DMS 273 (cell line): Measurements from ENCODE around the gene EGFL8.
A peak's percentile ranks its signal among the peaks of the same experiment; 100 is the strongest.
"Not testable (repeated sequence)": the region's sequence is repeated elsewhere in the genome, so short reads cannot be mapped to it uniquely, and the experiment has no call there.

ENCODE experiments used
- DNase-seq: peaks from one replicate; lab custom pipeline; 2025; ENCODE audit not compliant: unreplicated experiment; lab: John Stamatoyannopoulos, UW

The EGFL8 gene

DNA sequence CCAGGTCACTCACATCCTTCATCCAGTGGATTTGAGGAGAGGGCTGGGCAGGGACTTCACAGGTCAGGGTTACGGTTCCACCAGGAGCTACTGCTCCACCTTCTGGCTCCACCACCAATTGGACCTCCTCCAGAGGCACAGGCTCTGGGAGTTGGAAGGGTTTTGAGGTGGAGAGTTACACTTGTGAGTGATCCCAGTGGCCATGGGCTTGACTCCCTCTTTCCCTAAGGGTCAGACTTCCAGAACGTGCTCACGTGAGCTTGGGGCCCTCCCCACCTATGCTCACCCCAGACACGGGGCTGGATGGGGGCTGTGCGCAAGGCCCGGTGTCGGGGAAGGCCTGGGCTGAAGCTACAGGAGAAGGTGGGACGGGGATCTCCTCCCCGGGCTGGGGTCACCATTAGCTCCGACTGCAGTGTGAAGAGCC, 18.2 kb downstream of the EGFL8 start:
- no peak for DNase-seq

DNA sequence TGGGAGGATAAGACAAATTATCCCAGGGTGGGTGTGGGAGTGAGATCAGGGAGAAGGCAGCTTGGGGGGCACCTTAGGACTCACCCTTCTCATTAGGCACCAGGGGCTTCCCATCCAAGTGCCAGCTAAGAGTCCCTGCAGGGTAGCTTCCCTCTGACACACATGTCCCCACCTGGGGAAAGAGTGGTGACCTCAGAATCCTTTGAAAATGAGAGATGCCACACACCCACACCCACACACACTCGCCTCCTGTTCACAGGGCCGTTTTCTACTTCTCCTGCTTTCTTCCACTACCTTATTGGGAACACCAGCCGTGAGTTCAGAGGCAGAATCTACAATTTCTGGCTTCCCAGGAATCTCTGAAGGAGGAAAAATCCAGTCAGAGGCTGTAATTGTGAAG, 18.6 kb downstream of the EGFL8 start:
- no peak for DNase-seq

DNA sequence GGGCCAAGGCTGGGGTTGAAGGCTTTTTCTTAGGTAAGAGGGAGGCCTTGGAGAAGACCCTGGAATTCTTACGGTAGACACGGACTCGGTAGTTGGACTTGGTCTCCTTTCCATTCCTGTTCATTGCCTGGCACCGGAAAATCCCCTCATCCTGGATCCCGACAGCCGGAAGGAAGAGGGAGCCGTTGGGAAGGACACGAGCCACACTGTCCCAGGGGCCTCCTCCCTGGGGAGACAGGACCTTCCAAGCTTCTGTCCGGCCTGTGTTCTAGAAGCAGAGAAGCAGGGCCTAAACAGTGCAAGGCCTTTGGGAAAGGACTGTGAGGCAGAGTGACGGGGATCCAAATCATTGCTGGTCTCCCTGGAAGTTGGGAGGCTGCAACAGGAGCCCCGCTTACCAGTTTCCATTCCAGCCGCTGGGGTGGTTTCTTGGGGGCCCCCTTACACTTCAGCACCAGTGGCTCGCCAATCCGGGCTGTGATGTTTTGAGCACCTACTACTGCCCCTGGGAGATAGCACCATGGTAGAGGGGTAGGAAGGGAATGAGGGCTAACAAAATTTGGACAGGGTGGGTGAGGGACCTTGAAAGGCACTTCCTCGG, 19.2 kb downstream of the EGFL8 start:
- no peak for DNase-seq

DNA sequence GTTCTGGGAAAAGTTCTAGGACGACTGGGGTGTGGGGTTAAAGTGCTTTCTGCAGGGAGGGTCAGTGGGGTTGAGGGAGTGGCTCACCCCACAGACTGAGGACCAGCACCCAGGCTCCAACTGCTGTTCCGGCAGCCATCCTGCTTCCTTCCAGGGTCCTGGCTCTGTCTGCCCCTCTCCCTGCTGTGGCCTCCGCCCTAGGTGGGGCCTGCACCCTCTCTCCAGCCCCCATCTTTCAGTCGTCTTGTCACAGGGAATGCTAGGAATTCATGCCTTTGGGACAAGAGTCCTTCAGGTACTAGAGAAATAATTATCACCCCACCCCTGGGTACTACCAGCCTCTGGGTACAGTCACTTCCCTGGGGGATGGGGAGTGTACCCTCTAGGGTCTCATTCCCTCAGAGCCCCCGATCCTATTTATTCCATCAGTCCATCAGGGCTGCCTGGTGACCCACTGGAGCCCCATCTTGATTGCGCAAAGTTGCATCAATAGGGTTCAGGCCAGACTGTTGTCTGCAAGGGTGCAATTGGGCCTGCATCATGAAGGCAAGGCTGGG, 19.8 kb downstream of the EGFL8 start, which contains the start of gene AGER:
Gene AGER, minus strand, starts transcription at position 170 of the 557 bp plus-strand sequence. Its CDS starts 31 bp downstream, at position 139.
- no peak for DNase-seq

DNA sequence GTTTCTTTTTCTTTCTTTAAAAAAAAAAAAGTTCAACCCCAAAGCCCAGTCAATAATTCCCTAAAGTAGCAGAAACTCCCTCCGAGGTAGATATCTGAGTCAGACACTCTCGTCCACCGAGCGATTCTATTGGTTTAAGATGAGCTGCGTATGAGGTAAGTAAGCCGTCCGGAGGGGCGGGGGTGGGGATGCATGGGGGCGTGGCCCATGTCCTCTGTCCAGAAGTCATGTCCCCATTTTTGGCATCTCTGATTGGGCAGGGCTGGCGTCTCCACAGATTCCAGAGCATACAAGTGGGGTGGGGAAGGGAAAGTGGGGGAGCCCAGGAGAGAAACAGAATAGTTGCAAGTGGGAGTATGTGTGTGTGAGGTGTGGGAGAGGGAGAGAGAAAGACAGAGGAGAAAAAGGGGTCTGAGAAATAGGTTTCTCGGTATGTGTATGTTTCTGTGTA, 21.3 kb downstream of the EGFL8 start:
- not testable (repeated sequence) for DNase-seq

DNA sequence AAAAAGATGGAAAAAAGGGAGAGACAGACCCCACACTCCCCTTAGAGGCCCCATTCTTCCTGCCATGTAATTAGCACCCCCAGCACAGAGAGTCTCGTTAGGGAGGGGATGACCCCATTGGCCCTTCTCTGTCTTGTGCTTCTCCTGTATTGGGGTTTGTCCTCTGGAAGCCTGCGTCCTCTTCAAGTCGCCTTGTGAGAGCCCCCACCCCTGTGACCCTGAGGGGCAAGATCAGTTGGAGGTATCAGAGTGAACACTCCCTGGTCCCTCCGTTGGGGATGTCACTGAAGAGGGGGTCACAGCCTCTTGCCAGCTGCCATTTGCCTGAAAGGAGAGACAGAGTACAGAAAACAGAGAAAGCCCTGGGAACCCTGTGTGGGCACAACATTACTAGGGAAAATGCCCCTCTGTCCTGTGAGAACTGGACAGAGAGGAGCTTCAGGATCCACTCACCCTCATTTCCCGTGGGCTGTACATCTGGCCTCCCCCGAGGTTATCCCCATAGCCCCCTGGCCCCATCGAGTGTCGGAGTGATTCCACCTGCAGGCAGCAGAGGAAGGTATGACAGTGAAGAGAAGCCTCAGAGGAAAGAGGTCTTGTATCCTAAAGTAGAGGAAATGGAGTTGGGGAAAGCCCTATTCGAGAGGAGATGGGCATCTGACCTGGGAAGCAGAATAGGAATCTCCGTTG, 21.9 kb downstream of the EGFL8 start:
- DNase-seq, result not testable (repeated sequence)

DNA sequence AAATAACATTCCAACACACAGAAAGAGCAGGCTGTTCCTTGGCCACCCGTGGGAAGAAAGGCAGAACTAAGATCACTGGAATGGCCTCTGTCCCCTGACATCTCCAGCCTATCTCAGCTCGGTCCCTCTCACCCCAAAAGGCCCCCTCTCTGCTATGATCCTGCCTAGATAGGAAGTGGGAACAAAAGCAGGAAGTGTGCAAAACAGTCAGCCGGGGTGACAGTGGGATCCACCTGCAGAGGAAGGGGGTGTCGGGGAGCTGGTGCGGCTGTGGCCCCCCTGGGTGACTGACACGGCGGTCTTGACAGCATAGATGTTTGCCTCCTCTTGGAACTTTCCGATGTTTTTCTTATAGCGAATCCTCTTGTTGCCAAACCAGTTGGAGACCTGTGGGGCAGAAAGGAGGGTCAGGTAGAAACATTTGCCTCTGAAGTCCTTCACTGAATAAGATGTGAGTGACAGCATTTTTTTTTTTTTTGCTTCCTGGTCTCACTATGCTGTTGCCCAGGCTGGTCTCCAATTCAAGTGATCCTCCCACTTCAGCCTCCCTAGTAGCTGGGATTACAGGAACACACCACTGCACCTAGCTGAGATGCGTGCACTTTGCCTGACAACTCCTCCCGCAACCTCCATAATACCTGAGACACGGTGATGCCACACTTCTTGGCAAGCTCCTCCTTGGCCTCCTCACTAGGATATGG, 22.8 kb downstream of the EGFL8 start:
- DNase-seq, result no peak

DNA sequence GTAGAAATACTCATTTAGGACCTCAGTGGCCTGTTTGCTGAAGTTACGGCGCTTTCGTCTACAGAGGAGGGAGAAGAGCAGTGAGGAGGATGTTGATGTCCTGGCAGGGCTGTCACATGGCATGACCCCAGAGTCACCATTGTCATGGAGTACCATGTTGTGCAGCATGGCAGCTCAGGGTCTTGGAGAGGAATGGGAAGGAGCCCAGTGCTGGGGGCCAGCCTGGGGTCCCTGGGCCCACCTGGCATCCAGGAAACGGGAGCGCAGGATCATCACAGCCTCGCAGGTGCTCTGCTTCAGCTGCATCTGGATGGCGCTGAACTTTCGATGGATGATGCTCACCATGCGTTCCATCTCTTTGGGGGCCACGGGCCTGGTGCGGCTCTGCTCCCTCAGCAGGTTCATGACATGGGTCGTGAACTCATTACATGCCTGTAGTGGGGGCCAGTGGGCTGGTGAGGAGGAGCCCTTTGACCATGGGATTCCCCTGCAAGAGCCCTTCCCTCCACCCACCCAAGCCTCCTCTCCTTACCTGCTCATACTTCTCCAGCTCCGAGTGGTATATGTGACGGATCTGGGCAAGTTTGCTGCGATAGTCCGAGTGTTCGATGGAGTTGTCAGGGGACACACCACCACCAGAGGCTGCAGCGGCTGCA, 23.5 kb downstream of the EGFL8 start:
- not testable (repeated sequence) for DNase-seq

DNA sequence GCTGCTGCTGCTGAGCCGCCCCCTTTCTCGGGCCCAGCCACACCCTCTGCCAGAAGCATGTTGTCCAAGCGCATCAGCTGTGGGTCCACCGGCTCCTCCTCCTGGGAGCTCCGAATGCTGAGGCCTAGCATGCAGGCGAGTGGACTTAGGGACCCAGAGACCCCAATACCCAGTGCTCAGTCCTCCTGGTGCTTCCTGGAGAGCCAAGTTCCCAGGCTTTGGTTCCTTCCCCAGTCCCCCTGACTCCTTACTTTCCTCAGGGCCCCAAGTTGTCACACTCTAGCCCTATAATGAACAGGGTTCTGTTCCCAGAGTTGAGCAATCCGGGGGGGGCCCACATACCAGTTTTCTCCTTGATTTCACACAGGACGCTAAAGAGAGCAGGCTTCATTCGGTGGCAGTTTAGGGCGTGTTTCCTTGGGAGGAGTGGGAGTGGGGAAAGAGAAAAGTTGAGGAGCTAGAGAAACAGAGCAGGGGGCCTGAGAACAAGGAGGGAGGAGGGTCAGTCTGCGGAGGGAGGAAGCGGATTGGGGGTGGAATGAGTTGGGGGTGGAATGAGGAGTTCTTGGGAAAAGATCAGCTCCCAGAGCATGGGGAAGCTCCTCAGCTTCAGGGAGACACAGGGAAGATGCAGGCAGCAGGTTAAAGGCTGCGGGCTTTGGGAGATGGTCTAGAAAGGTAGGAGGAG, 24.1 kb downstream of the EGFL8 start:
- no peak for DNase-seq

DNA sequence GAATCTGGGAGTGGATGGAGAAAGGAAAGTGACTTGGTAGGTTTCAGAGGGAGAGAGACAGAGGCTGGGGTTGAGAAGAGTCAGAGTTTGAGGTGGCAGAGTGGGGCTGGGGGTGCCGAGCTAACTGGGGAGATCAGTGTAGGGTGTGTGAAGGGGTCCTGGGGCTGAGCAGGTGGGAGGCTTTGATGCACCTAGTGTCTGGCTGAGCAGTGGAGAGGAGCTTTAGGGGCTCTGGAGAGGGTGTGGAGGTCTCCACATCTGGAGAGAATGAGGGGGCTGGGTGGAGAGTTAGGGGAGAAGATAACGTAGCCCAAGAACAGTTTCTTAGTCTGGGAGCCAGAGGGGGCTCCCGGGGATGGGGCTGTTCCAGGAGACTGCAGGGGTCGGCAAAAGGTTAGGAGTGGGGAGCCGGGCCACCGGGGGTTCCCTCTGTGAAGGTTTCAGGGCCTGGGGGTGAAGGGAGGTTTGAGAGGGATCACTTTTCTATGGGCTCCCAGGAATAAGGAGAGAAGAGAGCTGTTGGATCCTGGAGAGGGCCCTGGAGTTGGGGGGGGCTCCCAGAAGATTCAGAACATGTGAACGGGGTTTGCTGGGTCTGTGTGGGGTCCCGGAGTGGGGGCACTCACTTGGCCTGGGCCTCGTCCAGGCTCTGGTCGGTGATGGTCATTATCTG, 24.8 kb downstream of the EGFL8 start:
- no peak for DNase-seq

DNA sequence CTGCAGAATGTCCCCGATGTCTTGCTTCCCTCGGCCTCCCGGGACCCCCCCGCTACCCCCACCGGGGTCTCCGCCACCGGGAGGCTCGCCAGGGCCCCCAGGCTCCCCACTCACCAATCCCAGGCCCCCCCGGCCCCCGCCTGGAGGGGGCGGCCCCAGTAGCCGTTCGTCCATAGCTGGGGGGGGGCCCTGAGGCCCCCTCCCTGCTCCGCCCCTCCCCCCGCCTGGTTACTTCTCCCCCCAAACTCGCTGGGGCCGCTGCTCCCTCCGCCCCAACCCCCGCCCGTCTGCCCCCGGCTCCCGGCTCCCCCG, 25.3 kb downstream of the EGFL8 start:
- no peak for DNase-seq

DNA sequence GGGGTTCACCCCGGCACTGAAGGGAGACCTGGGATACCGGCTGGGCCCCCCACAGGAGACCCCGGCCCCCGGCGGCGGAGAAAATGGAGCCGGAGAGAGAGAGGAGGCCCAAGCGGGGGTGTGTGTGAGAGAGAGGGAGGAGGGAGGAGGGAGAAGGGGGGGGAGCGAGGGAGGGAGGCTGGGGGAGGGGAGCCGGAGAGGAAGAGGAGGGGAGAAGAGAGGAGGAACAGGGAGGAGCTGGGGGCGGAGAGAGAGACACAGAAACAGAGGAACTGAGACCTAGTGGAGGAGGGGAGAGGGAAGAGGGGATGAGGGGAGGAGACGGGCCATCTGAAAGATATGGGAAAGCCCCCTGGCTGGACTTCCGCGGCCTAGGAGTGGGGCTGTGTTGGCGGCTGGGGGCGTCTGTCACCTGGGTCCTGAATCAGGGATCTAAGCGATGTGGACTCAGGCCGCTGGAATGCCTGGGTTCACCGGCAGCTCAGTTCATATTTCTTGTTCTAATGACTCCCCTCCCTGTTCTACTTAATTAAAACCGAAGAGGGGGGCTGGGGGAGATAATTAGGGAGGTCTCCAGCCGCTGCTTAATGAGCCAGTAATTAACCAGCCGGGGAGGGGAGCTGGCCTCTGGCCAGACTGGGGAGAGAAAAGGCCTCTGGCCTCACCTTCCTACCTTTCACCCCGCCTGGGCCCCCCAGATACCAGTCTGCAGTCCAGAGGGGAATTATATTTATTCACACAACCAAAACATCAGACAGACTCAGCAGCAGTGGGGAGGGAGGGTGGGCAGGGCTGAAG, 25.9 kb downstream of the EGFL8 start, which contains the start of gene PBX2:
Gene PBX2, minus strand, starts transcription at position 149 of the 798 bp plus-strand sequence. CDS start 287 bp downstream, outside the sequence.
- DNase-seq, result peak; percentile 90

DNA sequence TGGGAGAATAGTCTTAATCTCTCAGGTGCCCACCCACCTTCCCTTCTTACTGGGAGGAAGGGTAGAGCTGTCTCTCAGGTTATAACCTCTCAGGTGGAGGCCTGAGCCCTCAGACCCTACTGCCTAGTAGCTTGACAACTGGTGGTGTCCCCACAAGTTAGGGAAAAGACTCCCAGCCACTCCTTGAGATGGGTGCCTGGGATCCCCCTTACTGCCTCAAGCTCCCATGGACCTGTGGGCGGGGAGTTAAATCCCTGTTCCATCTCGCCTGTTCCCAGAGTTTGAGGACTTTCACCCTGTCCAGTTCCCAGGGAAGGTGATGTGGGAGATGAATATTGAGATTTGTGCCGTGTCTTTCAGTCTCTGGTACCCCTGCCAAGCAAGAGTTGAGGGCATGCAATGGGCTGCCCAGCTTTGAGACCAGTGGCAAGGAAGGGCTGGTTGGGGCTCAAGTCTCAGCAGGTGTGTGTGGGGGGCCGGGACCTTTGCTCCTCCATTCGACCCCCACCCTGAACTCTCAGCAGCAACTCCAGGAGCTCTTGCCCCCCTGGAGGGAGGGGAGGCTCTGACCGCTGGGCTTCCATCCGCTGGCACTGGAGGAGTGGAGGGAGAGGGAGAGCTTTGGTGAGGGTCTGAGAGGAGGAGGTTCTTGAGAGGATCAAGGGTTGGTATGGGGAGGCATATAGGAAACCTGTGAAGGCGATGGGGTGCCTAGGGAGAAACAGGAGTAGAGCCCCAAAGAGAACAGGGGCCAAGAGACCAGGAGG, 26.7 kb downstream of the EGFL8 start:
- no peak for DNase-seq

DNA sequence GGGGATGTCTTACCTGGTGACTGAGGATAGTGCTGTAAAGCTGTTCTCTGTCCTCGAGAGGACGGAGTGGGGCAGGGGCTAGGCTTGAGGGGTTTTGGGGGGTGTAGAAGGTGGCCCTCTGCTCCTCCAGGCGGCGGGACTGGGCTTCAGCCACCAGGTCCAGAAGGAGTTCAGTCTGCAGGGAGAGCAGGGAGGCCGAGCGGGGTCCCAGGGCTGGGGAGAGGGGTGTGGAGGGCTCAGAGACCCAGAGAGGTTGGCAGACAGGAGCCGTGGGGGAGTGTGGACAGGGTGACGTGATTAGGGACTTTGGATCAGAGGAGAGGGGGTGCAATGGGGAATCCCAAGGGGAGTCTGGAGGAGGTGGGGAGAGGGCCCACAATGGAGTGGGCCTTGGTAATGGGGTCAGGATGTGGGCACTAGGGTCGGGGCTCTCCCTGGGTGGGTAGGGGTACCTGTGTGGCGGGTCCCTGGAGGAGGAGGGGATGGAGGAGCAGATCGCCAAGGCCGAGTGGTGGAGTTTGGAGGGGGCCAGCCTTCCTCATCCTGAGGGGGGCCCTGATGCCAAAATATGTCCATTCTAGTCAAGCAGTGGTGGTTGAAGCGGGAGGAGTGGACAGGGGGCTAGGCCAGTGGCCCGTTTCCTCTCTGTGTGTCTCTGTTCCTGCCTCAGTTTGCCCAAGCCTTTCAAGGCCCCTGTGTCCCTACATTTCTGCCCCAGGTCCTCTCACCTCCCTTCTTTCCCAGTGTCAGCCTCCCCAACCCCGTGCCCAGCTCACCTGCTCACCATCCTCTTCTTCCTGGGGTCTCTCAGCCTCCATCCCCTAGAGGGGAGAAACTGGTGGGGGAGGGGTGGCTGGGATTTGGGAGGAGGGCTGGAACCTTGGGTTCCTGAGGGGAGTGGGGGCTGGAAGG, 27.6 kb downstream of the EGFL8 start:
- DNase-seq, result no peak

DNA sequence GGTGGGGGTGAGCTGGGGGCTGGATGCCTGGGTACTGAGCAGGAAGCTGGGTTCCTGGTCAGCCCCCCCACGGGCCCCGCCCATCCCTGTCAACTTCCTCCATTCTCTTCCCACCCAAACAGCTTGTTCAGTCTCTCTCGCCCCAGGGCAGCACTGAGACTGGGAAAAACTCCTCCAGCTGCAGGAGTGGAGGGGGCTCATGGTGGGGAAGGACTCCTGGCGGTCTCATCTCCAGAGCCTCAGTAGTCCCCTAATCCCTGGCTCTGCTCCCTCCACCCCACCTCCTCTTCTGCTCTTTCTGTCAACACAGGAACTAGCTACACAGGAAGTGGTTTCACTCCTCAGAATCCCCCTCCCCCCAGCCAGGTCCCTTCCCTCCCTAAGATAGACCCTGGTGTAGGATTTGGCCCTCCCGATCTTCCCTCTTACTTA, 28.2 kb downstream of the EGFL8 start, which contains the start of gene GPSM3:
Gene GPSM3, minus strand, starts transcription at position 36 of the 432 bp plus-strand sequence. CDS start 130 bp downstream, outside the sequence.
- DNase-seq, result no peak

DNA sequence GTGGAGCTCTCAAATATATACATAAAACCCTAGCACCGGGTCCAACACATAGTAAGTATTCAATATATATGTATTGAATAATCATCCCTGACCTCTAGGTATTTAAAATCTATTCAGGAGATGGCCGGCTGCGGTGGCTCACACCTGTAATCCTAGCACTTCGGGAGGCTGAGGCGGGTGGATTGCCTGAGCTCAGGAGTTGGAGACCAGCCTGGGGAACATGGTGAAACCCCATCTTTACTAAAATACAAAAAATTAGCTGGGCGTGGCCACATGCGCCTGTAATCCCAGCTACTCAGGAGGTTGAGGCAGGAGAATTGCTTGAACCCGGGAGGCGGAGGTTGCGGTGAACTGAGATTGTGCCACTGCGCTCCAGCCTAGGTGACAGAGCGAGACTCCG, 28.7 kb downstream of the EGFL8 start:
- not testable (repeated sequence) for DNase-seq

DNA sequence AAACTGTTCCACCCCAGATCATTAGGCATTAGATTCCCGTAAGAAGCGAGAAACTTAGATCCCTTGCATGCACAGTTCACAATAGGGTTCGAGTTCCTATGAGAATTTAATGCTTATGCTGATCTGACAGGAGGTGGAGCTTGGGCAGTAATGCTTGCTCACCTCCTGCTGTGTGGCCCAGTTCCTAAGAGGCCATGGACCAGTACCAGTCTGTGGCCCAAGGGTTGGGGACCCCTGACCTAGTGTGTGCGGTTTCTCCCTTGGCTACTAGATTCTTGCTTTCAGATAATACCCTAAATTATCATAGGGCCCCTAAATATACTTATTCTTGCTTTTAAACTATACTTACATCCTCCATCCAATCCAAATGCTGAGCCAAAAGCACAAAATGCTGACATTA, 30.0 kb downstream of the EGFL8 start:
- DNase-seq, result no peak
